DOHH2 (cell line): ENCODE measurements around the gene TAX1BP1.

Experiments
- H3F3A ChIP-seq: fragments of 200-600 bp; sonication (generic), shearing (Covaris generic); 2 replicates; pipeline ENCODE4 v1.6.0; 2016; ENCODE audit warnings: antibody characterized with exemption, mild to moderate bottlenecking; ENCODE audit not compliant: control insufficient read depth, insufficient read depth
- H3K27ac ChIP-seq: fragments of 200-600 bp; sonication (generic); 2 replicates; pipeline ENCODE4 v1.5.1; 2014; ENCODE audit warnings: low read depth, mild to moderate bottlenecking, low read length, moderate library complexity
- H3K27me3 ChIP-seq: fragments of 200-600 bp; sonication (generic); 2 replicates; pipeline ENCODE4 v1.6.1; 2014; ENCODE audit warnings: mild to moderate bottlenecking, low read length, mixed read lengths; ENCODE audit not compliant: control insufficient read depth
- H3K36me3 ChIP-seq: fragments of 200-600 bp; sonication (generic); 2 replicates; pipeline ENCODE4 v1.6.1; 2014; ENCODE audit warnings: mild to moderate bottlenecking, low read length, moderate library complexity, mixed read lengths; ENCODE audit not compliant: control insufficient read depth
- H3K4me1 ChIP-seq: fragments of 200-600 bp; sonication (generic); 2 replicates; pipeline ENCODE4 v1.6.1; 2014; ENCODE audit warnings: mild to moderate bottlenecking, low read length, mixed read lengths; ENCODE audit not compliant: control insufficient read depth
- H3K4me2 ChIP-seq: fragments of 200-600 bp; sonication (generic); 2 replicates; pipeline ENCODE4 v1.6.0; 2014; ENCODE audit warnings: mild to moderate bottlenecking, low read length, moderate library complexity
- H3K4me3 ChIP-seq: fragments of 200-600 bp; sonication (generic); 2 replicates; pipeline ENCODE4 v1.5.1; 2014; ENCODE audit warnings: mild to moderate bottlenecking, low read length, mixed read lengths
- H3K79me2 ChIP-seq: fragments of 200-600 bp; sonication (generic); 2 replicates; pipeline ENCODE4 v1.6.1; 2014; ENCODE audit warnings: mild to moderate bottlenecking, low read length, mixed read lengths; ENCODE audit not compliant: control insufficient read depth
- H3K9me2 ChIP-seq: fragments of 200-600 bp; sonication (generic); replicated peaks from 2 replicates; pipeline ENCODE4 v1.6.1; 2014; ENCODE audit warnings: mild to moderate bottlenecking, low read length, mixed read lengths; ENCODE audit not compliant: control insufficient read depth
- H3K9me3 ChIP-seq: fragments of 200-600 bp; sonication (generic); 2 replicates; pipeline ENCODE4 v1.6.1; 2014; ENCODE audit warnings: antibody characterized with exemption, low read length, mixed read lengths; ENCODE audit not compliant: control insufficient read depth, insufficient read depth
- H4K20me1 ChIP-seq: fragments of 200-600 bp; sonication (generic); 2 replicates; pipeline ENCODE4 v1.6.0; 2014; ENCODE audit warnings: low read depth, mild to moderate bottlenecking, antibody characterized with exemption, low read length, moderate library complexity; ENCODE audit not compliant: control insufficient read depth, insufficient read depth
- EZH2phosphoT487 ChIP-seq: fragments of 200-600 bp; sonication (generic); IDR thresholded peaks from 2 replicates; pipeline ENCODE4 v1.6.1; 2017; ENCODE audit warnings: borderline replicate concordance, mild to moderate bottlenecking, antibody characterized with exemption, low read length, moderate library complexity, mixed read lengths
- TF ChIP-seq, protein P1 (sequence below): fragments of 200-600 bp; sonication (generic); IDR thresholded peaks from one replicate; pipeline ENCODE4 v1.5.1; 2014; ENCODE audit warnings: antibody characterized with exemption, mild to moderate bottlenecking, low read depth, low read length; ENCODE audit not compliant: poor library complexity, severe bottlenecking

TAX1BP1 gene

DNA sequence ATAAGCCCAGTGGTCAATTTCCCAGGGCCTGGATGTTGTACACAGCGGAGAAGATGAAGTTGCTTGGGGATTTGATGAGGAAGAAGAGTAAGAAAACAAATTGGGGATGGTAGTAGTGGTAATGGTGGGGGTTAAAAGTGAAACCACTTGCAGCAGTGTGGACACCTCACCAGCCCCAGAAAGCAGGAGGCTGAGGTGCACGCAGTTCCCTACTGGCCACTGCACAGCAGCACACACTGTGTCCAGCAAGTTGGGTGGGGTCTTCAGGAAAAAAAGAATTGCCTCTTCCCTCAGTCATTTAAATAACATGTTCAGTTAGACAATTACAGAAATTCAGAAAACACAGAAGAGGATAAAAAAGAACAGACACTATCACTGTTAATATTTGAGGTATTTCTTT lies 96.6 kb downstream of the TAX1BP1 start:
- no peak overlapping the region for H3K27ac ChIP-seq
- H3K4me1 ChIP-seq: no peaks in the 10 kb centered on the region

DNA sequence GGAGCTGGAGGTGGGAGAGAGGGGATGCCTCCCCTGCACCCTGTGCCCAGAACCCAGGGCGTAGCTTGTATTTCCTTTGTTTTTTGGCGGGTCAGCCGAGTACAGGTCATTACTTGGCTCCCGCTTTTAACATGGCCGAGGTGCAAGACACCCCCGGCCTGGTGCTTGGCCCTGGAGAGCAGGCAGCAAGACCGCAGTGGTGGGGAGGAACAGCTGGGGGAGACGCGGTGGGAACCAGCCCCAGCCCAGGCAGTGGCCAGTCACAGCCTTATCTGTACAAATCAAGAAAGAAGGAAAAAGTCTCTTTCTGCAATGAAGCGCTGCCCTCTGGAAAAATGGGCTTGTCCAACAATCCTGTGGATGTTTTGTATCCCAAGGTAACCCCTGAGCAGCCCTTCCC lies 99.1 kb downstream of the TAX1BP1 start:
- Histone ChIP-seq H3K9me2 (no peaks in the 10 kb centered on the region), H3K9me3 (no peaks in the 10 kb centered on the region), H3K27me3 (no peaks in the 10 kb centered on the region), H3K4me2 (no peak overlapping the region), H3K27ac (no peak overlapping the region), H3F3A (no peaks in the 10 kb centered on the region; the same call in 1 of the 2 replicates), H3K4me3 (no peak overlapping the region), H4K20me1 (no peaks in the 10 kb centered on the region), H3K79me2 (no peaks in the 10 kb centered on the region), H3K36me3 (peaks cover 46% of the 10 kb centered on the region), H3K4me1 (no peaks in the 10 kb centered on the region)
- TF ChIP-seq EZH2phosphoT487: no peak
- TF ChIP-seq, protein P1, sequence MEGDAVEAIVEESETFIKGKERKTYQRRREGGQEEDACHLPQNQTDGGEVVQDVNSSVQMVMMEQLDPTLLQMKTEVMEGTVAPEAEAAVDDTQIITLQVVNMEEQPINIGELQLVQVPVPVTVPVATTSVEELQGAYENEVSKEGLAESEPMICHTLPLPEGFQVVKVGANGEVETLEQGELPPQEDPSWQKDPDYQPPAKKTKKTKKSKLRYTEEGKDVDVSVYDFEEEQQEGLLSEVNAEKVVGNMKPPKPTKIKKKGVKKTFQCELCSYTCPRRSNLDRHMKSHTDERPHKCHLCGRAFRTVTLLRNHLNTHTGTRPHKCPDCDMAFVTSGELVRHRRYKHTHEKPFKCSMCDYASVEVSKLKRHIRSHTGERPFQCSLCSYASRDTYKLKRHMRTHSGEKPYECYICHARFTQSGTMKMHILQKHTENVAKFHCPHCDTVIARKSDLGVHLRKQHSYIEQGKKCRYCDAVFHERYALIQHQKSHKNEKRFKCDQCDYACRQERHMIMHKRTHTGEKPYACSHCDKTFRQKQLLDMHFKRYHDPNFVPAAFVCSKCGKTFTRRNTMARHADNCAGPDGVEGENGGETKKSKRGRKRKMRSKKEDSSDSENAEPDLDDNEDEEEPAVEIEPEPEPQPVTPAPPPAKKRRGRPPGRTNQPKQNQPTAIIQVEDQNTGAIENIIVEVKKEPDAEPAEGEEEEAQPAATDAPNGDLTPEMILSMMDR: no peak

More for the DNA sequence above, 96.6 kb downstream of the TAX1BP1 start:
- no peaks in the 10 kb centered on the region for H3K27me3 ChIP-seq
- no peaks in the 10 kb centered on the region for H3F3A ChIP-seq
- TF ChIP-seq EZH2phosphoT487: no peak
- TF ChIP-seq, protein P1: no peak
- H3K4me3 ChIP-seq: no peak overlapping the region
- H3K36me3 ChIP-seq: peaks cover 62% of the 10 kb centered on the region
- H3K9me3 ChIP-seq: no peaks in the 10 kb centered on the region
- H4K20me1 ChIP-seq: no peaks in the 10 kb centered on the region
- H3K9me2 ChIP-seq: no peaks in the 10 kb centered on the region
- no peak overlapping the region for H3K4me2 ChIP-seq
- no peaks in the 10 kb centered on the region for H3K79me2 ChIP-seq

DNA sequence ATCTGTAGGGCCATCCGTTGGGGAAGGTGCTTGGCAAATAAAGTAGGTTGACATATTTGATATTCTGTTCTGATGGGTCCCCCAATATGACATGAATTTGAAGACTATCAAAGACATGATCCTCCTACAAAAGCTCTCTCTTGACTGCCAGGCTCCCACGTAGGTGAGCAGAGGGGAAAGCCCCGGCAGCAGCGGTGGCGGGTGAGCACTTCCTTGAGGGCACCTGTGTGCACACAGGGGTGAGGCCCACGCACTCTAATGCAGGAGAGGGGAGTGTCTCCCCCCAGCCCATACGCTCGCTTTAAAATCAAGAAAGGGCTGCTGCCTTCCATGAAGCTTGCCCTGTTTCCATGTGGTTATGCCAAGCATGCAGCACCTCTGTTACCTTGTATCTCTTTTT lies 100.4 kb downstream of the TAX1BP1 start:
- no peak for TF ChIP-seq EZH2phosphoT487
- TF ChIP-seq, protein P1: no peak
- H3K4me2 ChIP-seq: no peak overlapping the region
- H3K9me3 ChIP-seq: no peaks in the 10 kb centered on the region

More for the DNA sequence above, 100.4 kb downstream of the TAX1BP1 start:
- no peaks in the 10 kb centered on the region for H3K27me3 ChIP-seq
- H3K36me3 ChIP-seq: peaks cover 36% of the 10 kb centered on the region
- no peak overlapping the region for H3K4me3 ChIP-seq
- H3K27ac ChIP-seq: no peak overlapping the region
- no peaks in the 10 kb centered on the region; the same call in 1 of the 2 replicates for H3F3A ChIP-seq
- no peaks in the 10 kb centered on the region for H3K79me2 ChIP-seq
- H3K9me2 ChIP-seq: no peaks in the 10 kb centered on the region
- no peaks in the 10 kb centered on the region for H3K4me1 ChIP-seq
- H4K20me1 ChIP-seq: no peaks in the 10 kb centered on the region
